GM19240 (cell line): ENCODE results near the gene NADK.

Experiments
- DNase-seq: peaks from one replicate; pipeline ENCODE4 v3.0.0; 2011; ENCODE audit warnings: low spot score; ENCODE audit not compliant: insufficient read length

The NADK gene

DNA sequence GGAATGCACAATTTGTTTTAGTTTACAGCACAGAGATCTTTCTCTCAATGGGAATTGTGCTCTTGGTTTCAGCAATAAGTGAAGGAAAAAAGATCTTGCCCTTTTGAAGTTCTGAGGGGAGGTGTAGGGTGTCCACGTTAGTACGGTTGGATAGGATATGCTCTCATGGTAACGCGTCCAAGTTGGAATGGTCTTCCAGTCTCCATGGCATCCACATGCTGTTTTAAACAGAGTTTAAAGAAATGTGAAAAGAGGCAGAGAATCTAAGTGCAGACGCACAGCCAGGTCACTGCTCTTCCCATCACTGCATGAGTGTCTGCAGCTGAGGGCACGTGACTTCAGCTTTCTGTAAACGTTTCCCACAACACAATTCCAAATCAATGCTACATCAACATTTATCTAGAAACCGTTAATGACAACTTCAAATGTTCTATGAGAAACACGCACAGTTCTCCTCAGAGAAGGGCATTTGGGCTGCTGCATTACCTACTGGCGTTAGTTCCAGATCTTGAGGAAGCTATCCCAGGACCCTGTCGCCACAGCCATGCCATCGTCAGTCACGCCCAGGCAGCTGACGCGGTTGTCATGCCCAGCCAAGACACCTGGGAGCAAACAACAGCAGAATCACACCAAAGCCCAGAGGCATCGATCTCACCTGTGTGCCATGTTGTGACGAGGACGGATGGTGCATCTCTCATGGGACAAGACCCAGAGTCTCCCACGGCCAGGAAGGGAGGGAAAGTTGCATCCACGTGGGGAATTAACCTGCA is 8.8 kb upstream of the NADK start:
- DNase-seq = no peak

DNA sequence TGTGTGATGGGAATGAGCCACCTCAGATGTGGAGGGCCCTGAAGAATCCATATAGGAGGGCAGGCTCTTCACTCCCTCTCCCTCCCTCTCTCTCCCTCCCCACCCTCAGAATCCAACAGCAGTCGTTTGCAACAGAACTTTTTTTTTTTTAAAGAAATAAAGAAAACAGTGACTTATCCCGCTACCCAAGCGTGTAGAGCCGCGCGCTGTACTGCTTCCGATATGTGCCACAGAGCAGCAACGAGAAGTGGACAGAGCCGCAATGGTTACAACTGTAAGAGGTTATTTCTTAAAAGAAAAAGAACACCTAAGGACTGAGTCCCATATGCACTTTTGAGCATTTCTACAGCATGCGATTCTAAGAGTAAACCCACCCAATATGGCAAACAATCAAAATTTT is 7.4 kb upstream of the NADK start:
- no peak for DNase-seq

DNA sequence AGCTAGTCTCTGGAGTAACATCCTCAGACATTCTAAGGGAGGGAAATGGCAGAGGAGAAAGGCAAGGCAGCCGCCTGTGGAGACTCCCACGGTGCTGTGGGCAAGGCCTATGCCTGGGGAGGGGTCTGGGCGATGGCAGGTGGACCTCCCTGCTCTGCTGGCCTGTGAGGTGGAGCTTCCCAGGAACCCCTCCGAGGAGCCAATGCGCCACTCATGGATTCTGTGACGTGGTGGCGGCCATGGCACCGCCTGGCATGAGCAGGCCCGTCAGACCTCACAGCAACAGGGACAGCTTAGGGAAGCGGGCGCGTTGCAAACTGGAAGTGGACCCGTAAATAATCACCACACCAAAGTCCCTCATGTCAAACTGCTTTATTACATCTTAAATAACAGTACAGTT is 6.7 kb upstream of the NADK start:
- no peak for DNase-seq

DNA sequence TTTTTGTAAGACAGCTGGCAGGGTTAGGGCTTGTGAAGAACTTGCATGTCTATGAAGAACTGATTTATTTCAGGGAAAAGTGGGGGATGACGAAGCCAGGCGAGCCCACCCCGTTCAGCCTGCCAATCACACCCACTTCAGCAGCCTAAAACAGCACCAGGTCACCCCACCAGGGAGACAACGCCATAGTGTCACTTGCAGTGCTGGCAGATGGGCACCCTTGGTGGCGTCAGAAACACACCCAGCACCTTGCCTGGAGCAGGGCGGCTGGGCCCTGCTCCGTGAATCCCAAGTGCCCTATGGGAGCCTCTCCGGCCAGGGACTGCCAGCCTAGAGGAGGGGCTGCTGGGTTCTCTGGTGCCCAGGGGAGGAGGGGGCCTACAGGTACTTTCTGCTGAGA is 5.0 kb upstream of the NADK start:
- no peak for DNase-seq

DNA sequence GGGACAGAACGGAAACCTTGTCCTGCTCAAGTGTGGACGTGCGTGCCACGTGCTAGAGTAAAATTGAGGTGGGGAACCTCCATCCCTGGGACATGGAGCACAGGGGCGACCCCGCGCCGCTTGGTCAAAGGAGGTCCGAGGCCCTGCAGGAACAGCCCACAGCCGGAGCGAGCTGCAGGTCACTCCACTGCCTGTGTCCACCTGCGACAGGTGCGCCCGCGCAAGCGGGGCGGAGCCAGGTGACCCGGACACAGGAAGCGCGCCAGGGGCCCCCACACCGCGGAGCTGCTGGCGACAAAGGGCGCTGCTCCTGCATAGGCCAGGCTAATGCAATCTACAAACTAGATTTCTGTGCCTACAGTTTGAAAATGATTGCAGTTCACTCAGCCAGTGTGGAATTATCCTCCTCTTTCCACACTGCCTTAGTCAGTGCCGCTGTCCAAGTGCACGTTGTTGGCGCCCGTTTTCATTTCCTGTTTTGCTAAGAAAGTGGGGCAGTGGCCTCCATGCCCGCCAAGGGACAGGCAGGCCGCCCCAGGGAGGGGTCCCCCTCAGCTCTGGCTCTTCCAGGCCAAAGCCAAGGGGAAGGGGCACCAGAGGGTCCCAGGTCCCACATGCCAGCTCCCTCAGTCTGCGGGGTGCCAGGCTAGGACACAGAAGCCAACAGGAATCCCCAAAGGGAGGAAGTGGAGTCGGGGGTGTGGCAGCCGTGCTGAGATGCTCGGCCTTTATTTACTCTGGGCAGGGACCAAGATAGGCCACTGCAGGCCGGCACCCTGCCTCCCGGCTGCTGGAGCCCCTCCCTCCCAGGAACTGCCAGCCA is 4.3 kb upstream of the NADK start:
- DNase-seq = no peak

DNA sequence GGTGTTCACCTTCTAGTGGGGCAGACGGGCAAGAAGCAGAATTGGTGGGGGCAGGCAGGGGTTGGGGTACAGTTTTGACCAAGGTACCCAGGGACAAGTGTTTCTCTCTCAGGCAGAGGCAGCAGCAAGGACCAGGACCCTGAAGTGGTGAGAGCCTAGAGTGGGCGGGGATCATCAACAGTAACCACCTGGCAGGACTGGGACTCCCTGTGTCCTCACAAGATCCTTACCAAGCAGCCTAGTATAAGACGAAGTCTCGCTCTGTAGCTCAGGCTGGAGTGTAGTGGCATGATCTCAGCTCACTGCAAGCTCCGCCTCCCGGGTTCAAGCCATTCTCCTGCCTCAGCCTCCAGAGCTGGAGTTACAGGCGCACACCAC is 3.2 kb upstream of the NADK start:
- DNase-seq = no peak

DNA sequence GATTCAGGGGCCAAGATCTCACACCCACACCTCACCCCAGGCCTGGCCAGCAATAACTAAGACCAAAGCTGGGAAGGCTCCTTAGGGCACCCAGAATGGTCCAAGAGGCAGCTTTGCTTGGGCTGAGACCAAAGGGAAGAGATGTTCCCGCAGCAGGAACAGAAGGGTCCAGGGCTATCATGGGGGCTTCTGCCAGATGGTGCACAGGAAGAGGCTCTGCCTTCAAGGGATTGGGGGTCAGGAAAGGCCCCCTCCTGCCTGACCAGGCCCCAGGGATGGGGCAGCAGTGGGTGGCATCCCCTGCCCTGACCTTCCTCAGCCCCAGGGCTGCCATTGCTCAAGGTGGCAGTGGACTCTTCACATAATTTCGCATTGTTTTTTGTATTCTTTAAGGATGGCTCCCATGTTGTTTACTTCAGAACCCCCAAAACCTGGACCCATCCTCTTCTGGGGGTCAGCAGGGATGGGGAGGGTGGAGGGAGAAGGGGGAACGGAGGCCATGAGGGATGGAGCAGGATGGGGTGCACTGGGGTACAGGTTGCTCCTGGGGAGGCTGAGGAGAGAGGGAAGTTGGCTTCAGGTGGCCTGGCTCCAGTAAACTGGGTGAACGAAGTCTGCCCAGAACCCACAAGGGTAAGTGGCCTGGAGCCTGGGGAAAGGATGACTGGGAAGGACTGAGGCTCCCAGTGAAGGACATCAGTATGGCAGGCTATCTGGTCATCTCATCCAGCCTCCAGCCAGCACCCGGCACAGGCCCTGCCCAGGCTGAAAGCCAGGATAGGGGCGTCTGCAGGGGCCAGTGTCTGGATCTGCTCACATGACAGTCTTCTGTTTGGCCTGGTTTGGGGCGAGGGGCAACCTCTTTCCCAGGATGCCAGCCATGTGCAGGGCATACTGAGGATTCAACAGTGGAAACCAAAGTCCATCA is 2.6 kb upstream of the NADK start:
- DNase-seq = no peak

DNA sequence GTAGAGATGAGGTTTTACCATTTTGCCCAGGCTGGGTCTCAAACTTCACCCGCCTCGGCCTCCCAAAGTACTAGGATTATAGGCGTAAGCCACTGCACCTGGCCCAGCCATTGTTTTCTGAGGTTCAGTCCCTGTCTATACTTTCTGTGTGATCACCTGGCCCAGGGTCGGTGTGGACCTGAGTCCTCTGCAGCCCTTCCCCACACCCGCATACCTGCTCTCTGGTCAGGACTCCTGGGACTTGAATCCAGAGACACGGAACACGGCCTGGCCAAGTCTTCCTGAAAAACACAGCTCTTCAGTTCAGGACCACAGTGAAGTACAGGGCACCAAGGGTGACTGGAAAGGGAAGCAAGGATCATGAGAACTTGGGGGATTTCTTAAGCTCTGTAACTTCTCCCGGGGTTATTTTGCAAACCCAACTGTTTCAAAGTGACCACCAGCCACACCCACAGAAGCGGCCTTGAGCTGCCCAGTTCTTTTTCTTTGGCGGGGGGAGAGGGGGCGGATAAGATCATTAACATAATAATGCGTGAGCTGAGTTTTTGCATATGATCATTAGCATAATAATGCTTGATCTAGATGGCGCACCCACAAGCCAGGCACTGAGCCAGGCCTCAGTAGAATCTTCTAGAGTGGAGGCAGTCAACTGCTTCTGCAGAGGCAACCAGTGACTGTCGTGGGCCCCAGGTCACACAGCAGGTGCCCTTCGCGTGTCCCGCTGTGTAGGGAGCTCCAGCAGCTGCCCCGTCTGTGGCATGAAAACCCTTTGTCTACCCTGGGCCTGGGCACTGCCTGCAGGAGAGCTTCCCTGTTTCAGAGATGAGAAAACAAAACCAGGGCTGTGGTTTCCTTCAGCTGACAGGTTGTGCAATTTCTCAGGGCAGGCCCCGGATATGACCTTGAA is 1.7 kb upstream of the NADK start:
- DNase-seq = peak; percentile 77

DNA sequence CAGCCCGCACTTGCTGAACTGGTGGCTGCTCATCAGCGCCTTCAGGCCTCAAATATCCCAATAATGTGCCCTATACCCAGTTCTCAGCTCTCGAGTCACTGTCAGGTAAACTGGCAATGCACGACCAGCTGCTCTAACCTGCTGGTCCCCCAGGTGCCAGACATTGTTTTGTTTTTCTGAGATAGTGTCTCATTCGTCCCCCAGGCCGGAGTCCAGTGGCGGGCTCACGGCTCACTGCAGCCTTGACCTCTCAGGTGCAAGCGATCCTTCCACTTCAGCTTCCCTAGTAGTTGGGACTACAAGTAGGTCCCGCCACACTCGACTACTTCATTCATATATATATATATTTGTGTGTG is 1.0 kb upstream of the NADK start:
- DNase-seq = no peak

DNA sequence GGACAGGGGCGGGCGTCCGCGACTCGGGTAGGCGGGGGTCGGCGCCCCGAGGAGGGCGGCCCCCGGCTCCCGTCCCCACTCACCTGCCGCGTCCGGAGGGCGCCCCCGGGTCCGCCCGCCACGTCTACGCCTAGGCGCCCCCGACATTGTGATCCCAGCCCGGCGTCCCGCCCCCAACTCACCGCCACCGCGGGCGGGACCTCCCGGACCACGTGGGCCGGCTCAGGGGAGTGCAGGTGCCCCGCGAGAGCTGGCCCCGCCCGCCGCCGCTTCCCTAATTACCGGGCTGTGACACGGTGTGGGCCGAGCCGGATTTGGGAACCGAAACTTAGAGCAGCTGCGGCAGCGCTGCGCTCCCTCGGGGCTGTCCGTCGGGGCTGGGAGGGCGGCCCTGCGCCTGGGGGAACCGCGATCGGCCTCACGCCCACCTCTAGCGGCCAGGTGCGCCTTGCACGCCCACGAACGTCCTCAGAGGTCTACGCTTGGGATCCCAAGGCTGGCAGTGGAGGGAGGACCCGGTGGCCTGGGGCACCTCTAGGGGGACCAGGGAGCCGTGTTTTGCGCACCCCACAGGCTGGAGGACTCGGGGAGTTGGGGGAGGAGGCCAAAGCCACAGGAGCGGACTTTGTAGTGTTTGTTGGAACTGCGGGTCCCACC is 521 bp upstream of the NADK start:
- peak; percentile 87 for DNase-seq

DNA sequence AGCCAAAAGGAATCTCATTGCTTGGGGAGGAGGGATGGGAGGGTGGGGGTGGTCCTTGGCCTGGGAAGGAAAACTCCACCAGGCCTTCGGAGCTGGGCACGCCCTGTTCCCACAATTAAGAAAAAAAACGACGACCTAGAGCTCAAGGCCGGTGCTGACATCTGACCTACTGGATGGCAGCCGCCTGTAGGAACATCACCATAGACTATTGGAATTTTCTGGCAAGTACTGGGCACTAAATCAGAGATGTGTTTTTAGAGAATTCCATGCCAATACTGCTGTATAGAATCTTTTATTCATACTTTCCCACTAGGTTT is 729 bp downstream of the NADK start:
- no peak for DNase-seq

DNA sequence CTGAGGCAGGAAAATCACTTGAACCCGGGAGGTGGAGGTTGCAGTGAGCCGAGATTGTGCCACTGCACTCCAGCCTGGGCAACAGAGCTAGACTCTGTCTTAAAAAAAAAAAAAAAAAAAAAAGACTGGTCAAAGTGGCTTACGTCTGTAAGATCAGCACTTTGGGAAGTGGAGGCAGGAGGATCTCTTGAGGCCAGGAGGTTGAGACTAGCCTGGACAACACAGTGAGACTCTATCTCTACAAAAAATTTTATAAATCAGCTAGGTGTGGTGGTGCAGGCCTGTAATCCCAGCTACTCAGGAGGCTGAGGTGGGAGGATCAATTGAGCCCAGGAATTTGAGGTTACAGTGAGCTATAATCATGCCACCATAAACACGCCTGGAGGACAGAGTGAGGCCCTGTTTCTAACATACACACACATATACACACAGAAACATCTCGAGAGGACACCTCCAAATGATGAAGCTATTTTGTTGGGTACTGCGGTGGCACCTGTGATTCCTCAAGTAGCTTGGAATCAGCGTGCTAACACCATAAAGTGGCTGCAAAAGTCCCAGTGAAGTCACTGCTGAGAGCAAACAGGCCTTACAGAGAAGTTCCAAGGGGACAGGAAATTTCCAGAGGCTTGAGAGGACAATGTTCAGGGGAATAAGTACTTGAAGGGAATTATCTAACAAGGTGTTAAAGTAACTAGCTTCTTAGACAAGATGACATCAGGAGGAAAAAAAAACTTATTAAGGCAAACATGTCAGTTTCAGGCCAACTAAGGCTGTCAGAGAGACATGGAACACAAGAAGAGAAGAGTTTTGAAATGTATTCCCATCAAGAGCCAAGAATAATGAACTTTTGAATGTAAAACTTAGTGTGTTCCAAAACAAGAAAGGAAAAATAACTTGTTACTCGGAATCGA is 1.3 kb downstream of the NADK start:
- DNase-seq = no peak

DNA sequence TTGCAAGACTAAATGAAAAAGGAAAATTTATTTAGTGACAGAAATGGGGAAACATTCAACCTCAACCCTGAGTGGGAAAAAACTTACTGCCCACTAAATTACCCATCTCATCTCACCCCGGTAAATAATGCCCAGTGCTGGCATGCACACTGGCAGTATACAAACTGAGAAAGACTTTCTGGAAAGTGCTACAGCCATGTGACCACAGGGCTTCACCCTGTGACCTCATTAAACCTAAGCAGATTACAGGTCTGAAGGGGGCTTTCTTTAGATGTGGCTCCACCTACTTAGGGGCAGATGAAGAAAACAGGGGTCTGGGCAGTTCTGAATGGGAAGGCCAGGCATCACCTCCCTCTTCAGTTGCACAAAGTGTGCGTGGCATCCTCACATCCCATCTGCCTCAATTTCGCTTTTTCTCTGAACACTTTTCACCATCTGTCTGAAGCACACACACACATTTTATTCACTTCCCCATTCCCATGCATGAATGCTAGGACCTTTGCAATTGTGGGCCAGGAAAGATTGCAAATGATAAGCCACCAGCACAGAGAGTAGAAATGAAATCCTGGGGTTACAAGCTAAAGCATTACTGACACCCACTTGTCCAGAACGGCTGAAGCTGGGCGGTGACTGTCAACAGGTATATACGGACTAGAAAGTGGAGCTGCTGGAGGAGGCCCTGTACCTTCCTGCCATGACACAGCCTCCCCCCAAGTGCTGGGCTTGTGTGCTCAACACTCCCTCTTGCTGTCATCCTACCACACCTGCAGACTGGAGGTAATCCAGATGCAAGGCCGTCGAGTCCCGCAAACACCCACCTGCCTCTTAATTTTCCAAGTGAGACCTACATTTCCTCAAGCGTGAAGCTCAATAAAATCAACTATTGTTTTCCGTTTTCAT is 2.7 kb downstream of the NADK start:
- no peak for DNase-seq

DNA sequence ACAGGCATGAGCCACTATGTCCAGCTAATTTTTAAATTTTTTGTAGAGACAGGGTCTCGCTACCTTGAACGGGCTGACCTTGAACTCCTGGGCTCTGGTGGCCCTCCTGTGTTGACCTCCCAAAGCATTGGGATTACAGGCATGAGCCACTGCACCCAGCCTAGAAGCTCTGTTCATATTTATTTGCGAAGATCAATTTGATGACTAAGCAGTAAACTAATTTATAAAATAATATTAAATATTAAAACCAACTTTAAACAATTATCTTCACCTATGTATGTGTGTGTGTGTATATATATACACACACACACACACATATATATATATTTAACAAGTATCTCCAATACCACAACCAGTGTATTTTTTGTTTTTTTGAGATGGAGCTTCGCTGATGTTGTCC is 4.4 kb downstream of the NADK start:
- DNase-seq = no peak

DNA sequence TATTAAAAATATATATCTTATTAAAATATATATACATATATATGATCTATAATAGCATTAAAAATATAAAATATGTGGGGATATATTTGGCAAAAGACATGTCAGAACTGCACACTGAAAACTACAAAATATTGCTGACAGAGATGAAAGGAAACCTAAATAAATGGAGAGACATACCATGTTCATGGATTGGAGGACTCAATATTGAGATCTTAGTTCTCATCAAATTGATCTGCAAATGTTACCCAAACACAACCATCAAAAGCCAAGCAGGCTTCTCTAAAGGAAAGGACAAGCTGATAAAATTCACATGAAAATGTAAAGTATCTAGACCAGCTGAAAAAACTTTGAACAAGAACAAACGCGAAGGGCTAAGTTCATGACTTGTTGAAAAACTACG is 7.2 kb downstream of the NADK start:
- DNase-seq = no peak

DNA sequence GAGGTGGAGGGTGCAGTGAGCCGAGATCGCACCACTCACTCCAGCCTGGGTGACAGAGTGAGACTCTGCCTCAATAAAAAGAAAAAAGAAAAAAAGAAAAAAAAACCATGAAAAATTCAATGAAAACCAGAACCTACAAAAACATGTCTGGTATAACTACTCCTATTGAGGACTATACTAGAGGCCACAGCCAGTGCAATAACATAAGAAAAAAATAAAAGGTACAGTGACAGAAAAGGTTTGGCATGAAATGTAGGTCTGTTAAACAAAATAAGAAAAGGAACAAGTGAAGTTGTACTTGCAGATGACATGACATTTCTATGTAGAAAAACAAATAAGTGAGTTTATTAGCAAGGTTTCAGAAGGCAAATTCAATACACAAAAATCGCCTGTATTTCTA is 8.2 kb downstream of the NADK start:
- no peak for DNase-seq

DNA sequence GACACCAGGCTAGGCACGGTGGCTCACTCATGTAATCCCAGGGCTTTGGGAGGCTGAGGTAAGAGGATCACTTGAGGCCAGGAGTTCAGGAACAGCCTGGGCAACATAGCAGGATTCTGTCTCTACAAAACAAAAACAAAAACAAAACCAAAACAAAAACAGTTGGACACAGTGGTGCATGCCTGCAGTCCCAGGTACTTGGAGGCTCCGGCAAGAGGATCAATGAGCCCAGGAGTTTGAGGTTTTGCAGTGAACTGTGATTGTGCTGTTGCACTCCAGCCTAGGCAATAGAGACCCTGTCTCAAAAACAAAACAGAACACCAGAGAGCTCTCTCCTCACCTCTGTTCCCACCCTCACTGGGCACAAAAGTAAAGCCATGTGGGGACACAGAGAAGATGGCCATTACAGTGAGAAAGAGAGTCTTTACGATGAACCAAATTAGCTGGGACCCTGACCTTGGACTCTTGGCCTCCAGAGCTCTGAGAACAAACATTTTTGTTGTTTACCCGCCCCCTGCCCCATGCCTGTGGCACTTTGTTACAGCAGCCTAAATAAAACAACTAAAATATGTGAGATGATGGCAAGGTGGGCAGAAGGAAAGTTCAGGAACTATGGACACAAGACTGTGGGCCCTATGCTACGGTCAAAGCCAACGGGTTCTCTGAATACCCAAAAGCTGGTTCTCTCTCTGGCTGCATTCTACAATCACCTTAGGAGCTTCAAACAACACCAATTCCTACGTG is 9.8 kb downstream of the NADK start:
- DNase-seq = no peak
